Karpas-422 (cell line): ENCODE measurements around the gene APCDD1. TPM values are rescaled to one million over a fixed set of nuclear protein-coding genes. Genes with fewer than 3 reads are reported as not detected.

Experiments
- total RNA-seq: library from RNA; depleted of rRNA; stranded (reverse); fragments of >200 nt; shearing (Covaris generic); gene quantifications from 2 replicates; pipeline ENCODE4 v1.2.3, GENCODE V29; 2014; ENCODE audit warnings: low replicate concordance; rRNA removed

Gene APCDD1
- total RNA-seq, 1 experiment from 2014 or later: not detected

Other genes starting within 250 kb of the APCDD1 start
- 33.4 and 50.4 TPM in 2 replicates for gene NAPG, start 71.4 kb downstream of the APCDD1 start, total RNA-seq